K562 (cell line): ENCODE data around the gene VTI1B. TPM values are rescaled to one million over a fixed set of nuclear protein-coding genes. Genes with fewer than 3 reads are reported as not detected.

Source experiments
- CCNT2 ChIP-seq: IDR thresholded peaks from 2 replicates; pipeline ENCODE4 v1.6.1; 2011; ENCODE audit warnings: borderline replicate concordance, low read depth, mild to moderate bottlenecking, moderate library complexity, mixed read lengths, low read length; ENCODE audit not compliant: insufficient read length; ENCODE audit errors: extremely low read depth
- DLX4 ChIP-seq: fragments of 250-450 bp; sonication (Bioruptor Pico); IDR thresholded peaks from 2 replicates; pipeline ENCODE4 v1.6.1; 2021; ENCODE audit warnings: mild to moderate bottlenecking
- FIP1L1 ChIP-seq: fragments of 200-400 bp; formaldehyde crosslinking; IDR thresholded peaks from 2 replicates; pipeline ENCODE4 v1.6.1; 2018; ENCODE audit warnings: mild to moderate bottlenecking, low read depth, low read length; ENCODE audit not compliant: poor library complexity, severe bottlenecking
- MEF2D ChIP-seq: conservative IDR thresholded peaks from 2 replicates; pipeline ENCODE4 v1.6.1; 2016; ENCODE audit warnings: low read depth, missing genetic modification characterization, missing compliant biosample characterization
- MTA1 ChIP-seq: fragments of 450-650 bp; IDR thresholded peaks from 2 replicates; pipeline ENCODE4 v1.6.1; 2017; ENCODE audit warnings: borderline replicate concordance
- NCOA1 ChIP-seq: fragments of 450-650 bp; IDR thresholded peaks from 2 replicates; pipeline ENCODE4 v1.6.1; 2016; ENCODE audit warnings: low read depth
- NCOA6 ChIP-seq: fragments of 450-650 bp; IDR thresholded peaks from 2 replicates; pipeline ENCODE4 v1.6.1; 2017; ENCODE audit warnings: mild to moderate bottlenecking
- NEUROD1 ChIP-seq: fragments of 150-350 bp; IDR thresholded peaks from 2 replicates; pipeline ENCODE4 v1.6.1; 2014; ENCODE audit warnings: borderline replicate concordance, low read length, low read depth; ENCODE audit not compliant: partially characterized antibody
- PHB2 ChIP-seq: fragments of 450-650 bp; IDR thresholded peaks from 2 replicates; pipeline ENCODE4 v1.6.1; 2017; ENCODE audit warnings: low read depth
- PHF8 ChIP-seq: fragments of 200-600 bp; sonication (generic); IDR thresholded peaks from 2 replicates; pipeline ENCODE4 v1.6.1; 2012; ENCODE audit warnings: mixed run types, mild to moderate bottlenecking, inconsistent platforms, low read length, moderate library complexity, borderline replicate concordance
- PML ChIP-seq: IDR thresholded peaks from 2 replicates; pipeline ENCODE4 v1.6.1; 2012; ENCODE audit warnings: low read length, inconsistent platforms
- SMARCA4 ChIP-seq: fragments of 450-650 bp; IDR thresholded peaks from 2 replicates; pipeline ENCODE4 v1.6.1; 2016
- SRSF1 ChIP-seq: fragments of 200-400 bp; formaldehyde crosslinking; IDR thresholded peaks from 2 replicates; pipeline ENCODE4 v1.6.1; 2017; ENCODE audit warnings: mild to moderate bottlenecking, low read depth, low read length, moderate library complexity
- TEAD2 ChIP-seq: fragments of 450-650 bp; IDR thresholded peaks from 2 replicates; pipeline ENCODE4 v1.6.1; 2016; ENCODE audit warnings: missing genetic modification characterization, control low read depth, missing compliant biosample characterization
- TRIM24 ChIP-seq, 2 experiments: fragments of 450-650 bp; IDR thresholded peaks; 2 replicates each; pipeline ENCODE4 v1.6.1; 2016
- ZBTB26 ChIP-seq: fragments of 450-650 bp; formaldehyde crosslinking; IDR thresholded peaks from 2 replicates; pipeline ENCODE4 v1.4.0; 2022; ENCODE audit warnings: missing genetic modification characterization
- ZNF407 ChIP-seq: fragments of 450-650 bp; IDR thresholded peaks from 2 replicates; pipeline ENCODE4 v1.6.1; 2016; ENCODE audit warnings: low read depth
- ZNF696 ChIP-seq: fragments of 250-450 bp; sonication (Bioruptor Pico); conservative IDR thresholded peaks from 2 replicates; pipeline ENCODE4 v1.4.0; 2020; ENCODE audit warnings: mild to moderate bottlenecking, moderate library complexity
- polyA plus RNA-seq, 8 experiments: library from polyadenylated mRNA; depleted of rRNA in 4 of 8; stranded (reverse) in 5 of 8; unstranded in 3 of 8; fragments of >200 nt; fragmentation: Nextera tagmentation in 2 of 8; fragmentation: Illumina TruSeq in 1 of 8; extraction: Ambion mirVana in 2 of 8; extraction: Trizol in 1 of 8; gene quantifications; 2 replicates each; pipeline versions ENCODE4 v1.2.1 to v1.2.3, GENCODE V29; 2011 to 2014; ENCODE audit warnings: inconsistent platforms in 1 of 8, missing spikeins in 1 of 8
- total RNA-seq, 7 experiments: library from RNA; depleted of rRNA in 6 of 7; stranded (reverse); fragments of >200 nt in 6 of 7; fragmentation: Illumina TruSeq in 2 of 7; extraction: Trizol in 2 of 7; gene quantifications; 2 replicates each; pipeline versions ENCODE4 v1.2.1 to v1.2.3, GENCODE V29; 2011 to 2021; ENCODE audit warnings: low replicate concordance in 1 of 7

The VTI1B gene
- total and polyA plus RNA-seq, 9 of the 15 experiments (the other 6 are each of a cell fraction or from before 2014, with no cell fraction given): 7.8 to 69.8 (median 50.1) TPM

- TF ChIP-seq TEAD2 (tag) (no peak), SRSF1 (no peak), PHB2 (no peak), SMARCA4 (no peak), MTA1 (peak; percentile 43; the same call in 1 of the 2 replicates), TRIM24 (IDR thresholded peaks at IDR 0.05) (no peak), CCNT2 (peak; percentile 67), PHF8 (peak; percentile 81; the same call in 1 of the 2 replicates), NCOA6 (no peak), NEUROD1 (peak; percentile 59), MEF2D (tag) (no peak), ZNF696 (no peak), PML (peak; percentile 31; the same call in 1 of the 2 replicates), ZBTB26 (CRISPR knock-in tag) (no peak), ZNF407 (no peak), FIP1L1 (peak; percentile 94), DLX4 (no peak), NCOA1 (no peak)
These were observed at the start of gene VTI1B (continued) for GRCh38 chr14:67674480-67675218.
